ENCODE results near the gene CTNNBL1.
"Not testable (repeated sequence)": the region's sequence is repeated elsewhere in the genome, so short reads cannot be mapped to it uniquely, and the experiment has no call there.

Gene CTNNBL1

DNA sequence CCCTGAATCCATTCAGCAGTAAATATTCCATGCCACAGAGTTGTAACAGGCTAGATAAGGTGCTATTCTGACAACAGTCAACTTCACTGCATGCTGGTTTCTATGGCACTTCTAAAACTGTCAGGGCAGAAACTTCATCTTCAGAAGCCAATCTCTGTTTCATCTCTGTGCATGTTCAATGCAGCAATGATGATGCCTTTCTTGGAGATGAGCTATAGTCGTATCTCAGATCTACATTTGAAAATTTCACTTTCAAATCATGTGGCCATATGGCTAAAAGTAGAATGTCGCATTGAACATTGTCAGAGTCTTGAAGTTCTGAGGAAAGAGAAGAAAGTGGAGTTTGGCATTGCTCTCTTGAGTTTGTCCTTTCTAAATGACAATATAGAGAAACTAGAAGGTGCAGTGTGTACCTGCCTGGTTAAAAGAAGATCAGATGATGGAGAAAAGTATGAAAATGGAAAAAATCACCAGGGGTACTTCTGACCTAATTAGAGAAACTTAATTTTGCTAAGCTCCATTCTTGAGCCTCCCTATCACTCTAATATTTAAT lies 160.1 kb downstream of the CTNNBL1 start:
- no peak for DNase-seq (ENCODE audit: low read depth)

DNA sequence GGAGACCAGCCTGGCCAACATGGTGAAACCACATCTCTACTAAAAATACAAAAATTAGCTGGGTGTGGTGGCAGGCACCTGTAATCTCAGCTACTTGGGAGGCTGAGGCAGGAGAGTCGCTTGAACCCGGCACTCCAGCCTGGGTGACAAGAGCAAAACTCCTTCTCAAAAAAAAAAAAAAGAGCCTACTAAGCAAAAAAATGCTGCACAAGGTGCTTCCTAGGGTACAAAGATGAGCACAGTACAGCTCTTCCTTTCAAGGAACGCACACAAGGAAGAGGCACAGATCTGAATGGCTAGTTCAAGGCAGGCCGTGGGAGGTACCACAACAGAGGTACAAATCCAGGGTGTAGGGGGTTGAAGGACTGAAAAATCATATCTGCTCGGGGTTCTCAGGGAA lies 162.2 kb downstream of the CTNNBL1 start:
- DNase-seq (ENCODE audit: low read depth) = not testable (repeated sequence)

DNA sequence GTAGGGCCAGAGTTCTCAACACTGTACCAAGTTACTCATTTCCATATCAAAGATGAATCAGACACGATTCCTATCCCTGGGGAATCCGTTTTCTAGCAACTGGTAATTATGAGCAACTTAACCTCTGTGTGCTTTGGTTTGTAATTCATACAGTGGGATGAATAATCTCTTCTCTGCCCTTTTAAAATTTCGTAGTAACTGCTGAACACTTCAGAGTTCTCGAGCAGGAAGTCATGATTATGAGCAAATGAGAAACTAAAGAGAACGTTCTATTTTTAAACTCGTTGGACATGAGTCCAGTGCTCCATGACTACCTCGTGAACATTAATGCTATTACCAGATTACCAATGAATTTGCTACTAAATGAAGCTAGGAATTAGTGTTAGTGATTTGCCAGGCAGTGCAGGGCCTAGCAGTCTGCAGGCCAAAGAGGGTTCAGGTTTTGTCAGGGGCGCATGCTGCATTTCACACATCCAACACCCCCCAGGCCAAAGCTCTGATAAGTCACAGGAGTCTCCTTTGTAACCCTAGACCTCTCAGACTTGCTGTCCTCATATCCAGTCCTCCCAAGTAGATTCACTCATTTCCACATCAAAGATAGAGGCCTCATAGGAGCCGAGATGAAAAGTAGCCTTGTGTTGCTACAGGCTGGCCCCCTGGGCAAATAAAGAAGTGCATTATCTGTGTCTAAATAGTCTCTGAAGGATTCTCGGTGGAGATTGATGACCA lies 163.3 kb downstream of the CTNNBL1 start:
- no peak for DNase-seq (ENCODE audit: low read depth)

DNA sequence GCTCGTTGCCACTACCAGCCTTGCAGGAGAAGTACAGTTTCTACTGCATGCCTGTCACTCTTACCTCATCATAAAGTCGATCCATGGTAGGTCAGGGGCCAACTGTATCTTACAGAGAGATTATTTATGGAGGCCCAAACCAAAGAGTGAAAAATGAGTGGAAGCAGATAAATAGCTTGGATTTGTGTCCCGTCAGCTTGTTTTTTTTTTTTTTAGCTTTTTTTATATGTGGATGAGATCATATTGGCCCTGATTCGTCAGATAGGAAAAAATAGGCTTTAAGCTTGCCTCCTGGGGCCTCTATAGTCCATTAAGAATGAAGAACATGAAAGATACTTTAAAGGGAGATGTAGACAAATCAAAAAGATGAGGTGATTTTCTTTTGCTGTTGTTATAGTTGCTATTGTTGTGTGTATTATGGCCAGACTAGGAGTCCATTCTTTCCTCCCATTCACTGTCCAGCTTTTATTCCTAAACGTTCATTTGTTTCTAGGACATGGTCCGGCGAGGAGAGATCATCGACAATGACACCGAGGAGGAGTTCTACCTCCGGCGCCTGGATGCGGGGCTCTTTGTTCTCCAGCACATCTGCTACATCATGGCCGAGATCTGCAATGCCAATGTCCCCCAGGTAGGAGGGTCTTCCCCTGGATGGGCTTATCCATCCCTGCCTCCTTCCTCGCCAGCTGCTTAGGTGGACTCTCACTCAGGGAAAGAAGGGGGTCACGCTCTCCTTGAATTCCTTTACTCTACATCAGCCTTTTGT lies 165.8 kb downstream of the CTNNBL1 start:
- no peak for DNase-seq (ENCODE audit: low read depth)

DNA sequence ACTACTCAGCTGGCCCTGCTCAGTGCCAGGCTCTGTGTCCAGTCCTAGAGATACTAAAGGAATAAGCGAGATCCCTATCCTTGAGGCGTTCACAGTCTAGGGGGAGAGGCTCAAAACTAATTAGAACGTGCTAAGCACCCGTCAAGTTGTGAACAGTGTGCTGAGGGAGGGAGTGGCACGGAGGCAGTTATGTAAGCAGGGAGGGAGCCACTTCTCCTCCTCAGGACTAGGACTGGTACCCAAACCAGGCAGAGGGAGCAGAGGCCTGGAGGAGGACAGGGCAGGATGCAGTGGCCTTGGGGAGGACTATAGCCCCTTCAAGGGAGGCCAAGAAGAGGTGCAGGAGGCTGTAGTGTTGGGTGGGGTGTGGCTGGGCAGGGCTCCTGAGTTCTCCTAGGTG lies 169.5 kb downstream of the CTNNBL1 start:
- no peak for DNase-seq (ENCODE audit: low read depth)

DNA sequence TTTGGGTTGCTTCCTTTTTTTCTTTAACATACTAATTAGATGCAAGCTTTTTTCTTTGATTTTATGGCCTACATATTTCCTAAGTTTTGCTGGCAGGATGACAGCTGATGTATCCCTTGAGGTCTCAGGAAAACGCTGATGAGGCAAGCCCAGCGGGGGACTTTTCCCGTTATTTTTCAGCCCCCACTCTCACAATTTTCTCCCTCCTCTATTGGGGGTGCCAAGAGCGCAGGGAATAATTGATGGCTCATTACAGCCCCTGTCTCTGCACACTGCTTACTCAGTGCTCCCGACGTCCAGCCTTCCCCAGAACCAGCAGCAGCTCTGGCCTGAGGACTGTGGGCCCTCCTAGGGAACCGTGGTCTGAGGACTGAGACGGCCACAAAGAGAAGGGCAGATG lies 170.5 kb downstream of the CTNNBL1 start:
- no peak for DNase-seq (ENCODE audit: low read depth)

DNA sequence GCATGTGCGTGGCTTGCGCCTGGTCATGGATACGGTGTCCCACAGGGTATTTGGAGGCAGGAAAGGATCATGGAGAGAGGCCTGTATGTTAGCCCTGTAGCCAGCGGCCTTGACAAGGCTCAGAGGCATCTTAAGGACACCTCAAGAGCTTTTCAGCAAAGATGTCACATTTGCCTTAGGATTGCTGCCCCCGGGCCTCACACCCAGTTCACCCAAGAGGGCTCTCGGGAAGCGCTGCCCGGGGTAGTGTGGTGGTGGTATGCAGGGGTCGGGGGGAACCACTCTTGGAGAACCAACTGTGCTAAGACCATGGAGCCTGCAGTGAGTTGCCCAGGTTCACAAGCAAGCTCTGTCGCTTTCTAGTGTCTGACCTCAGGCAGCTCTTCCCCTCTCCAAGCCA lies 172.2 kb downstream of the CTNNBL1 start:
- no peak for DNase-seq (ENCODE audit: low read depth)

DNA sequence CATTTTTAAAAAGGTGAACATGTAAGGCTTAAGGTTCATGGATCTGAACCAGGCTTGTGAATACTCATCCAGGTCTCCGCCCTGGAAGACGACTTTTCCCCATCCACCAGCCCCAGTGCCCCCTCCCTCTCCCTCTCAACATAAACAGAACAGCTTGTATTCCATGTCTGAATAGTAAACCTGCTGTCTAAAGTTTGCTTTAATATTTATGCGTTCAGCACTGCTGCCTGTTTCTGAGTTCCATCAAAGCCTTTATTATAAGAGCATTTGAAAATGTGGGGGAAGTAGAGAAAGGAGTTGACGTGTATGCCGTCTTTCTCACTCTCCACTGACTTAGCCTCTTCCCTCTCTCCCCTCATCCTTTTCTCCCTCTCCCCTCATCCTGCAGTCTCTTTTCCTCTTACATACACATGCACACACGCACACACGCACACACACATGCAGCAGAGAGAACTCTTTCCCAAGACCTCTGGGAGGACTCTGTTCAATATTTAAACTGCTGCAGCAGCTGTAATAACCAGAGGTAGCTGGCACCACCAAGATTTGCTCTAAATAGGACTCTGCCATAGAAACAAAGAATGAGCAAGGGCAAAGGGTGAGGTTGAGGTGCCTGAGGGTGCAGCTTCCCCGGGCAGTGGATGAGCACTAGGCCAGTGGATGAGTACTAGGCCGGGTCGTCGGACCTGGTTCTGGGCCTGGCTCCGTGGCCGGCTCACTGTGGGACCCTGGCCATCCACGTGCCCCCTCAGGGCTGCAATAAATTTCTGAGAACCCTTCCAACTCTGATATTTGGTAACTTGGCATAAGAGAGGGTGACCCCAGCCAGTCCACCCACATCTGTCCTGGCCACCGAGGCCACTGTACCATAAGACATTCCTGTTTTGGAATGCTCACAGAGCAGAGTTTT lies 173.7 kb downstream of the CTNNBL1 start:
- no peak for DNase-seq (ENCODE audit: low read depth)

DNA sequence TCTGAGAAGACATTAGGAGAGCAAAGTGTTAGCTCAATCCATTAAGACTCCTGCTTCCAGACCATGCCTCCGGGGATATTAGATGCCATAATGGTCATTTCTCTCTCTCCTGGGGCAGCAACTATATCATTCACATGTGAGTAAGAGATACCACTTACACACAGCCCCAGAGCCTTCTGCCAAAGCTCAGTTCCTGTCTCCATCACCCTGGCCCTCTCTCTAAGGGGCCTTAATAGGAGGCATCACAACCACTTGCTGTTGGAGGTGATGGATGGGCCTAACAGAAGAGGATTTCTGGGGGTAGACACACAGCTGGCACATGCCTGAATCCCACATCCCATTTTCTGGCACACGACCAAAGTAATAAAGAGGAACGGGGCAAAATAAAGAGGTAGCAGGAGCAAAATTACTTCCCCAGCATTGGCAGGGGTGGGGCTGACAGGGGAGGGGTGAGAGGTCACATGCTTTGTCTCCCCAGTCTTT lies 175.1 kb downstream of the CTNNBL1 start:
- no peak for DNase-seq (ENCODE audit: low read depth)

DNA sequence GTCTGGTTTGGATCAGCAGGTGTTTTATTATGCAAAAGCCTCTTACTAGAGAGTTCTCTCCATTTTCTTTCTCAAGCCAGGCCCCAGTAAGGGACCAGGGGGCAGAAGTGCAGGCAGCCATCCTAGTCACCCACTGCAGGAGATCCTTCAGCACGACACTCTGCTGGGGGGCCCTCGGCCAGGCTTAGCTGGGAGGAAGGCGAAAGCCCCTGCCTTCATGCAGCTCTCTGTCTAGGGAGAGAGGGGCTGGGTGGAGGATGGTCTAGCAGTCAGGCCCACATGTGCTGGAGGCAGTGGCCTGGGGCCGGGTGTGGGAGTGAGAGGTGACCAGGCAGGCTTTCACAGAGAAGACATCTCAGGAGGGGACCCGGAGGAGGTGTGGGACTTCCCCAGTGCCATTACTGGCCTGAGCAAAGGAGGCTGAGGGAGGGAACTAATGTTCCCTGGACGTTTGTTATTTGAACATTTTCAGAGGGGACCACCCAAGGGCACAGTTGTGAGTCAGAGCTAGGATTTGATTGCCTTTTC lies 175.6 kb downstream of the CTNNBL1 start:
- DNase-seq (ENCODE audit: low read depth) = no peak

DNA sequence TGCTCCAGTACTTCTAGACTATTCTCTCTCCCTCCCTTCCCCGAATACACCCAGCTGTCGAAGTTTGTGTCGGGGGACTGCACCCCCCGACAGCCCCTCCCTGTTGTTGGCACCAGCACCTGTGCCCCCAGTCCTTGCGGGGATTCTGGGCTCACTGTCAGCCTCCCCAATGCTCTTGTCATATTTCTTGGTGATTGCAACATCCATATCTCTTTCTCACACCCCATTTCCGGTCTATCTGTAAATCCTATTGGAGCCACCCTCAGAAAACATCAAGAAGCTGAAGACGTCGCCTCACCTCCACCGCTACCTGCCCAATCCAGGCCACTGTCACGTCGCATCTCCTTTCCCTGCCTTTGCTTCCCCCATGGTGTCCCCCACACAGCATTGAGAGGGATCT lies 176.5 kb downstream of the CTNNBL1 start:
- no peak for DNase-seq (ENCODE audit: low read depth)

DNA sequence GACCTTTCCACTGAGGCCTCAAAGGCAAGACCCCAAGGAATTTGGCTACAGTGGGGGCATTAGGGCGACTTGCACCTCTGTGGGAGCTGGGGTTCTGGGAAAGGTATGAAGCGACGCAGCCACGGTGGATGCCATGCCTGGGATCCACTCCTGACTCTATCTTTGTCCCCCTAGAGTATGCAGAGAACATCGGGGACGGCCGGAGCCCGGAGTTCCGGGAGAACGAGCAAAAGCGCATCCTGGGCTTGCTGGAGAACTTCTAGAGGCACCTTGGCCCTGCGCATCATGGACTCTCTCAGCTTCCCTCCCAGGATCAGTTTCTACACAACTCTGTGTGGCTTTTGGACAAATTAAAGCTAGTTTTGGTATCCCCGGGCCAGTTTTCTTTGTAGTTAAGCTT lies 177.9 kb downstream of the CTNNBL1 start:
- no peak for DNase-seq (ENCODE audit: low read depth)

DNA sequence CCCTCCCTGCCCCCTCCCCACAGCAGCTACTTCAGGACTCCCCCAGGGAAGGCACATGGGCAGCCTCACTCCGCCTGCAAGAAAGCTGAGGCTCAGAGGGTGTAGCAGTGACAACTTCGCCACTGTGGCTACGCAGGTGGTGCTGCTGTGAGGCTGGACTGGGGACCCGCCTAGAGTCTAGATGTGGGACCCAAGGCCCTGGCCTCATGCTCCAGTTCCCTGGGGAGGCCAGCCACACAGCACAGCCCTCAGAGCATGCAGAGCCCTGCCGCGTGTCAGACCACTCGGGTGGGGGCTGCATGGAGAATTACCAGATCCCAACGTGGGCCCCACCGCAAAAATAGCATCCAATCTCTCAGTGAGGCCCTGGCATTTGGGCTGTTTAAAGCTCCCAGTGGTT lies 178.3 kb downstream of the CTNNBL1 start:
- no peak for DNase-seq (ENCODE audit: low read depth)

DNA sequence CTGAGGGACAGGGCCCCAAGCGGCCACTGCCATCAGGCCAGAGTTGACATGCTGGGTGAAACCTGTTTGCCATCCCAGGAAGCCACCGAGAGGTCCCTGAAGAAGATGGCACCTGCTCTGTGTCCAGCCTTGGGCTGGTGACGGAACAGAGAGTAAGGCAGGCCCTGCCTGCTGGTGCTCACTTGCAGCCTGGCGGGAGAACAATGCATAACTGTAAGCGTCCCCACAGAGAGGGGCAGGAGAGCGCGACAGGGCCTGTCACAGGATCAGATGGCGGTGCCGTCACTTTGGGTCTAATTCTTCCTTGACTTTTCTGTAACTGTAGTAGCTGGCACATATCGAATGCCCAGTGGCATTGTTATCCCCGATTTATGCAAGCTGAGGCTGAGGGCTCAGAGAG lies 180.1 kb downstream of the CTNNBL1 start:
- DNase-seq (ENCODE audit: low read depth) = no peak

DNA sequence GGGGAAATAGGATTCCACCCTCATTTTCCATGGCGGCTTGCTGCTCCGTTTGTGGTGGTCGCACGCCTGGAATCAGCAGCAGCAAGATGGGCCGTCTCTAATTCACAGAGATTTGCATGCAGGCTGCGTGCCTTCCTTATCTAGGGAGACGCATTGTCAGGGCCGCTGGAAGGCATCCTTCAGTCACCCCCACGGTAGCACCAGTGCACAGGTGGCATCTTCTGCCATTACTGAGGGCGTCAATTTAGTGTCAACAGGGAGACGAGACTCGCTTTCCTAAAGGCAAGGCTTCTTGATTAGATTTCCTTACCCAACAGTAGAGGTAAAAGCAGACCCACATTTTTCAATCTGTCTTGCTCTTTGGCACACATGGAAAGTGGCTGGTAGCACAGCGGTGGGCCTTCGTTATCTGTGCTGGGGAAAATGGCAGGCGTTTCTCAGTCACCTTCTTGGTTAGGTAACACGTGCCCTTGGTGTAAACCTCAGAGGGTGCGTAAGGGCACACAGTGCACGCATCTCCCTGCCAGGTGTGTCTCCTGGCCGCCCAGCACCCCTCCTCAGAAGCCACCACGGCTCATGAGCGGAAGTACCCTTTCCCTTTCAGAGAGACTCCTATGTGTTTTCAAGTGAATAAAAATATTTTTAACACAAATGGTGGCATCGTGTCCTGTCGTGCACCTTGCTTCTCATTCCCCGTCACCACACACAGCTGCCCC lies 181.8 kb downstream of the CTNNBL1 start:
- no peak for DNase-seq (ENCODE audit: low read depth)

DNA sequence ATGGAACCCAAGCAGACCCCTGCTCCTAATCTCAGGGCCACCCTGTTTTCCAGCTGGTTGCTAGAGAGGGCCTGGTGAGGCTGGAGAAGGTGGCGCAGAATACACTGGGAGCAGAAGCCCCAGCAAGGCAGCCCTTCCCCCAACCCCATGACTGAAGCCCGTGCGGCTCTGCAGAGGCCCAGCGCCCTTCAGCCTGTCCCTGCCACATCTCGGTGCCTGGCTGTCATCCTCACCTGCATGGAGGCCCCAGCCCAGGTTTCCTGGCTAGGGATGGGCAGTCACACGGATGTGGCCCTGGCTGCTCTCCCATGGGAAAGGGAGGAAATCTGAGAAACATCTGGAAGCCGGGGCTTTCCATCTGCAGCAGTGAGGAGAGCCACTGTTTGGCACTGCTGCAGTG lies 183.0 kb downstream of the CTNNBL1 start:
- DNase-seq (ENCODE audit: low read depth) = no peak

DNA sequence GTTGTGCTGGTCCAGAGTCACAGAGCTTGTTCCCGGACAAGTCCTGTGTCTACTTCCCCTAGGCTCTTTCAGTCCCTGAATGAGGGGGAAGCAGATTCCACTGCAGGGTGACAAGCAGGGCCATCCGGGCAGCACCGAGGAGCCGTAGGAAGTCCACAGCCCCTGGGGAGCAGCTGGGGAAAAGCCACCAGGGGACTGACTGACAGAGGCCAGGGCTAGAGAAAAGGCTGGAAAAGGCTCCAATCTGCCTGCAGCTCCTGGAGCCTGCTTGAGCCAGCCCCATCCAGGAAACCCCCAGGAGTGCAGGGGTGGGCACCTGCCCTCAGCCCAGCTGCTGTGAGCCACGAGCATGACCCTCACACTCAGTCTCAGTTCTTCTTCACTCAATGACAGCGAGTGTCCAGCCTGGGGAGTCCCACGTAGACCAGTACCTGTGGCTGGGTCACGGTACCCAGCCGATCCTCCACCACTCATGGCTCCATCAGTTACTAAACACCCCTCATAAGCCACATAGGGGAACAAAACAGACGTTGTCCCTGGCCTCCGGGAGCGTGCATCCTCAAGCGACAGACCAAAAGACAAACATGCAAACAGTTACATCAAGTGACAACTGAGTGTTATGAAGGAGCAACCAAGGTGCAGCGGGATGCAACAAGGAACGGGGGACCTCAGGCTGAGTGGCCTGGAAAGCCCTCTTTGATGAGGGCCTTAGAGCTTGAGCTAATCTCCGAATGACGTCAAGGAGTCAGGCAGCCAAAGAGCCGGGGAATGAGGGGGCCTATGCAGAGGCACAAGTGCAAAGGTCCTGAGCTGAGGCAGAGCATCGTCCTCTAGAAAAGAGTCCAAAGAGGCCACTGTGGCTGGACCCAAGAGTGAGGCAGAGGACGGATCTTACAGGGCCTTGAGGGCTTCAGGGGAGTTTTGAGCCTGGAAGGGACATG lies 184.3 kb downstream of the CTNNBL1 start:
- DNase-seq (ENCODE audit: low read depth) = no peak

DNA sequence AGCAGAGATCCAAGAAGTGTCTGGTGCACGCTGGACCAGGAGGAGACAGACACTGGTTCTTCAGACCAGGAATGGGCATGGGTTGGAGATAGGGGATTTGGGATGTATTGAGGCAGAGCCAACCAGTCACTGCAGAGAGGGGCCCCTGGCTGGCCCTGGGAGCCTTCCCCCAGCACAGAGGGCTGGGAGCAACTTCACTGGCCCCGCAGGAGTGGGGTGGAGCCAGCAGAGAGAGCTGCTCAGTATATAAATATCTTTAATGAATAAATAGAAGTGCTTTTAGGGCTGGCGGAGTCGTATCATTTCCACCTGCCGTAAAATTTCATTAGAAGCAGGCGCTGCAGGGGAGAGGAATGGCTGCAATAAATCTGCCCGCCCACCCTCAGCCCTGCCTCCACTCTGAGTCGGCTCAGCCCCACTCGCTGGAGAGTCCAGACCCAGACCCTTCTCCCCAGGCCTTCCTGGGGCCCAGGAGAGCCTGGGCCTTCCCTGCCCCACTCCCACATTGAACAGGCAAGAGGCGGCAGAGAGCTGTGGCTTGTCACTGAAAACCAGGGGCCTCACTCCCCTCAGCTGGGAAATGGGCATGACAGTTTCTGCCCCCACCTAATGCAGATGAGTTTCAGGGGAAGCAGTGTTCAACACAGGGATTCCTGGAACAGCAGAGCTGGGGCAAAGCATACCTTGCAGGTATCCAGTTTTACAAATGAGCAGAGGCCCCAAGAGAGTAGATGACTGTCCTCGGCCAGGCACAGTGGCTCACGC lies 185.2 kb downstream of the CTNNBL1 start:
- no peak for DNase-seq (ENCODE audit: low read depth)

DNA sequence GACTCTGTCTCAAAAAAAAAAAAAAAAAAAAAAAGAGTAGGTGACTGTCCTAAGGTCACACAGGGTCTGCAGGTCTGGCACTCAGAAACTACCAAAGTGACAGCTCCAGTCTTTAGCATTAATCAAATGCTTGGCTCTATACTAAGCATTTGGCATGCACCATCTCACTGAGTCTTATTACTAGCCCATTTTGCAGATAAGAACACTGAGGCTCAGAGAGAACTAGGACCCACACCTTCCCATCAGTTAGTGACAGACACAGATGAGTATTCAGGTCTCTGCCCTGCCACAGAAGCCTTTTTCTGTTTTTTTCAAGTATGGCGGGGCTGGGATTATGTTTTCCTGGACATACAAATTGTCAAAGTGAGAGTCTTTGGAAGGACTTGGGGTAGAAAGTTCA lies 186.0 kb downstream of the CTNNBL1 start:
- DNase-seq (ENCODE audit: low read depth) = no peak
